GM19238 (cell line): ENCODE measurements around the gene DHX35.
"Not testable (repeated sequence)": the region's sequence is repeated elsewhere in the genome, so short reads cannot be mapped to it uniquely, and the experiment has no call there.

ENCODE experiments used
- DNase-seq: peaks from one replicate; pipeline ENCODE4 v3.0.0; 2011; ENCODE audit warnings: low spot score; ENCODE audit not compliant: insufficient read length

The DHX35 gene

DNA sequence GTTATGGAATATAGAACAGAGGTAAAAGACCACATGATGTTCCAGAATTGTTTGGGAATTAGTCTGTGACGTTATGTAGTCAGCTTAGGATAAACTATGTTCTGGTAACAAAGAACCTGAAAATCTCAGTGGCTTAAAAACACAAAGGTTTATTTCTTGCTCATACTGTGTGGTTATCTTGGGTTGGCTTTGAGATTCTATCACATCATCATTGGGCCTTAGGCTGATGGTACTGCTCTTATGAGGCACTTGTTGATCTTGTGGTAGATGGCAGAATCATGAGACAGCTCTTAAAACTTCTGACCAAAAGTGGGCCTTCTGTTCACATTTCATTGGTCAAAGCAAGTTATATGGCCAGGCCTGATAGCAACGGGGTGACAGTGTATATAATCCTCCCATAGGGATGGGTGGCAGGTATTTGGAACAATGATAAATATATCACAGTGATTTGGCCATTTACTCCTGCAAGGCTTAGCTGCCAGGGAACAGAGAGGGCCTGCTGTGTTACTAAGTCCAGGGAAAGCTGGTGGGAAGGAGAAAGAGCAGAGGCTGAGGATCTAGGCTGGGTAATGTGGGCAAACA, 13.5 kb downstream of the DHX35 start:
- DNase-seq = no peak

GRCh38 chr20:38979434-38979833, 17.3 kb downstream of the DHX35 start:
- DNase-seq = no peak

DNA sequence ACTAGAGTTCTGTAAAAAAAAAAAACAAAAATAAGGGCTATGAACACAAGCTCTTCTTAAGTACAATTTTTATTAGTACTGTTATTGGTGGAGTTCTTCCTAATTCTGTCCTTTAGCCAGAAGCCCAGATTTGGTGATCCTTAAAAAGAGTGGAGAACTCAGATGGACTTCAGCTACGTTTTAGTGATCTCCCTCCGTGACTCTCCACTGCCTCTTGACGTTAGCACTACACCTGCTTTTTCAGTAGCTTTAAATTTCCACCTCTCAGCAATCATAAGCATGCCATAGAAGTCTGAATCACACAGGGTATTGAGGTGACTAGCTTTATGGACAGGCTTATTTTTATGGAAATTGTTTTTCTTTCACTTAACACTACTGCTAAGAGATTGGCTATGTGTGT, 17.7 kb downstream of the DHX35 start:
- no peak for DNase-seq

GRCh38 chr20:38982291-38982690, 20.1 kb downstream of the DHX35 start:
- no peak for DNase-seq

DNA sequence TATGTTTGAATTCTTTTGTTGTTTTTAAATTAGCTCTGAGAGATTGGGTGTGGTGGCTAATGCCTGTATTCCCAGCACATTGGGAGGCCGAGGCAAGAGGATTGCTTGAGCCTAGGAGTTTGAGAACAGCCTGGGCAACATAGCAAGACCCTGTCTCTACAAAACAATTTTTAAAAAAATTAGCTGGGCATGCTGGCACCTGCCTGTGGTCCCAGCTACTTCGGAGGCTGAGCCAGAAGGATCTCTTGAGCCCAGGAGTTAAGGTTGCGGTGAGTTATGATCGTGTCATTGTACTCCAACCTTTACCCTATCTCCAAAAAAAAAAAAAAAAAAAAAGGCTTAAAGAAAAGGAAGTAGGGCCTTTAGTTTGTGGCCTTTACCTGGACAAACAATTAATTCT, 22.9 kb downstream of the DHX35 start:
- no peak for DNase-seq

DNA sequence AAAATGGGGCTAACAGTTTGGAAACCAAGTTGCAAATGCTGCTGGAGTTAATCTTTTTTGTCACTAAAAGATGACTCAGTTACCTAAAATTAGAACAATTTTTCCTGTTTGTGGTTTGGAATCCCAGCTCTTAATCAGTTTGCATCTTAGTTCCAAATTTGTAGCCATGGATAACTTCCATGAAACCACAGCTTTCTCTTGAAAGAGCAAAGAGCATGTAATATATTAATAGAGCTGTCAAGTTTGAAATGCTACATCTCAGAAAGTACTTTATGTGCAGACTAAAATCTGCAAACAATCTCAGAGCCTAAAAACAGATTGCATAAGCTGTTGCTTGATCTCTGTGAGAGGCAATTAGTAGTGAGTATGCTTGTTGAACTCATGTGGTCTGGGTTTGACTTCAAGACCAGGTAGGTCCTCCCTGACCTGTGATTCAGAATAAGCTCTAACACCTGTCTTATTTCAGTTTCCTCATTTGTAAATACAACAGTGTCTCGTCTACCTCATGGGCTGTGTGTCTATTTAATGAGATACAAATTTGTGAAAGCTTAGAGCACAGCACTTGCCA, 23.5 kb downstream of the DHX35 start:
- DNase-seq = no peak

DNA sequence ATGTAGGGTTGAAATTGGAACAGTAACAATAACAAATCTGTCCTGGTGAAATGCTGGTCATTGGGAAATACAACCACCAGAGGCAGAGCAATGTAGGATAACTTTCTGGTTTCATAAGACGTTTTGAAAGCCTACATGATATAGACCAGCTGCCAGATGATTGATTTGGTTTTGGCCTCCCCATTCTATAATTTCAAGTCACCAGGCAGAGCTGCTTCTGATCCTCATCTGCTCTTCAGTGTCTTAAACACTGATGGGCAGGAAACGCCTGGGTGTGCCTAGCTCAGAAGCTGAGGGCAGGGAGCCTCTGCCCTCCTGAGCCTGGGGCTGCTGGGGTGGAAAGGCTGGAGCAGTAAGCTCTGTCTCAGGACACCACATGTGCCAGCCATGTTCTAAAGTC, 24.5 kb downstream of the DHX35 start:
- DNase-seq = no peak

GRCh38 chr20:38987777-38988176, 25.6 kb downstream of the DHX35 start:
- peak; percentile 41 for DNase-seq

- no peak for DNase-seq
These were observed 28.6 kb downstream of the DHX35 start for GRCh38 chr20:38990728-38991127.

DNA sequence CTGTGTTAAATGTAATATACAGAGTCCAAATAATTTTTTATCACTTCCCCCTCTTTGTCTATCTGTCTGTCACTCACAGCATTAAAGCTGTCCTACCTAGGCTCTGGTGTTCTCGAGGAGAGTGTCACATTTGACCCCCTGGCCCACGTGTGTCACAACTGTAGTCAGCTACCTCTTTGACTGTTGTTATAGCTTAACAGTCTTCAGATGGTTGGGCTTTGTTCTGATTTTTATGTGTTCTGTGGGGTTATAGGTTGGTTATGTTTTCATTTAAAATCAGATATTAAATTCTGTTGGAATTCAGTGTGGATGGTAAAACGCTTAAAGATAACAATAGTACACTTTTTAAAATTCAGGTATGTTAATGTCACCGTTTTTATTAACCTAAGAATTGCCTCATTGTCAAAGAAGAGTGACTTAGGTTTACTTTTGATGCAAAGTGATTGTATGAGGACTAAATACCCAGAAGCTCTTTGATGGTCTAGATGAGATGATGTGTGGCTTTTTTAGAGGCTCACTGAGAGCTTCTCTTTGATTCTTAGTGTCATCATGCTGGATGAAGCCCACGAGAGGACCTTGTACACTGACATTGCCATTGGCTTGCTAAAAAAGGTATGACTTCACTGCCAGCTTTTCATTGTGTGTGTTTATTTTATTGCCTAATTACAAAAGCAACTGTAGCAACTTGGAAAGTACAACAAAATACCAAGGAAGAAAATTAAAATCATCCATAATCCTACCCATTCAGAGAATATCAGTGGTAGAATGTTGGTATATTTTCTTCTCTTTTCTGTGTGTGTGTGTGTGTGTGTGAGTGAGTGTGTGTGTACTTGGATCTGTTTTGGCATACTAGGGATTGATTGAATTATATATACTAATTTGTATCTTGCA, 29.9 kb downstream of the DHX35 start:
- DNase-seq = no peak

DNA sequence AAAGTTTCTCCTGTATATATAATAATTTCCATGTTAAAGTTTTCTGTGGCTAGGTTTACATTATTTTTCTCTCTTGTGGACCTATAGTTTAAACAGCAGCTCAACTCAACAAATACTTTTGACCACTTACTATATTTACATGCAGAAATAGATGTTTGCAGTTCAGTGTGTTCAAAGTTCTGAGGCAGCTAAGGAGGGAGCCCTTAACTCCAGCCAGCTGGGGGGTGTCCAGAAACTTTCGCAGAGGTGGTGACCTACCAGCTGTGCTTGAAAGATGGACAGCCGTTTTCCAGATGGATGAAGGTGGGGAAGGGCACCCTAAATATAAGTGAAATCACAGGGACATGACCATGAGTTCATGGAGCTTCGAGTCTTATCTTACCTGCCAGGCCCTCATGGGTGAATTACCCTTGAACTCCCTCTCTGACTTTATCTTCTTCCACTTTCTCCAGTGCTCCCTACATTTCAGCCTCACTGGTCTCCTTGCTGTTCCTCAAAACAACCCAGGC, 33.4 kb downstream of the DHX35 start:
- no peak for DNase-seq

GRCh38 chr20:38996866-38997265, 34.7 kb downstream of the DHX35 start:
- DNase-seq = not testable (repeated sequence)

GRCh38 chr20:38997622-38998021, 35.5 kb downstream of the DHX35 start:
- DNase-seq = peak; percentile 27

- no peak for DNase-seq
These were observed 37.1 kb downstream of the DHX35 start for GRCh38 chr20:38999217-38999616.

DNA sequence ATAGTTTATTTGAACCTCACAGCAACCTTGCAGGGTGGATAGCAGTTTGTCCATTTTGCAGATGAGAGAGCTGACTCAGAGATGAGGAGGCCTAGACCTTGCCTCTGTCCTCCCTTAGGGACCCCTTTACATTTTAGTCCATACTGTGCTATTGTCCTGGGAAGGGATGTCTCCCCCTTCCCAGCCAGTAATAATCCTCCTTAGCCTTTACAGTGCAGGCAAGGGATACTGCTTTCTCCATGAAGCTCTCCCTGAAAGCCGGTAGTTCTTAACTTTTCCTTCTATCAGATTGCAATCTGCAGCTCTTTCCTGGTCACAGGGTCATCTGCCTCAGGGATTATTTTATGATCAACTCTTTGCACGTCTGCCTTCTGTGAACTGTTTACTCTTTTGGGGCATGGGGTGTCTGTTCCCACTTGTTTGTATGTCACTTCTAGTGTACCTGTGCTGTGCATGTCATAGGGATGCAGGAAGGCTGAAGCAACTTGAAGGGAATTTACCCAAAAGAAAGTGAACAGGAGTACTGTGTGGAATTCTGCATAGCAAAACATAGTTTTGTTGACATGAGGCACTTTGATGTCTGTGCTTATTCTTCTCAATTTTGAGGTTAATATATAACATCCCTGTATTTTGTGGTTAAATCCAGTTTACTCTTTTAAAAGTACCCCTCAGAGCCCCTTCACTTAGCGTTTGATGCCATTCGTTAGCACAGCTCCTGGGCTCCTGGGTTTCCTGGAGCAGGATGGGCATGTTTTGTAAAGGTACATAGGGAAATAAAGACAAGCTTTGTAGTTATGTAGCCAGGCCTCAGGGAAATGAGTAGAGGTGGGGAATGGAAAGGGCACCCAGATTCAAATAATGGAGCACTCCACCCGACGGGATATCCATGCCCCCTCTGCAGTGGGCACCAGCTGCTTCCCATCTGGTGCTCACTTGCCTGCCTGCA, 38.1 kb downstream of the DHX35 start:
- no peak for DNase-seq

DNA sequence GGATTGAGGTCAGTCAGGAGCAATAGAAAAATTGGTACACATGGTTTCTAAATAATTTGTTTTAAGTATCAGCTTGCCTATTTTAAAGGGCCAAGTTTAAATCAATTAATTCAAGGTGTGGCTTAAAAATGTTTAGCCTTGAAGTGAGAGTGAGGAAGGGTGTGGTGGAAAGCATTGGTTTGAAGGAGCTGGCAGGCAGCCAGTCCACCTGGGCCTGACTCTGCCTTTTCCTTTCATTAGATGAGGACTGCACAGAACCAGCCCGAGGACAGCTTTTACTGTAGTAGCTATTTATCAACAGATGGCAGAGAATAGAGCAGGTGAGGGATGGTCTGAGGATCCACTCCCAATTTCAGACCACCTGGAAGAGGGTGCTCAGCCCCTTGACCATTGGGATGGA, 42.4 kb downstream of the DHX35 start:
- DNase-seq = no peak

DNA sequence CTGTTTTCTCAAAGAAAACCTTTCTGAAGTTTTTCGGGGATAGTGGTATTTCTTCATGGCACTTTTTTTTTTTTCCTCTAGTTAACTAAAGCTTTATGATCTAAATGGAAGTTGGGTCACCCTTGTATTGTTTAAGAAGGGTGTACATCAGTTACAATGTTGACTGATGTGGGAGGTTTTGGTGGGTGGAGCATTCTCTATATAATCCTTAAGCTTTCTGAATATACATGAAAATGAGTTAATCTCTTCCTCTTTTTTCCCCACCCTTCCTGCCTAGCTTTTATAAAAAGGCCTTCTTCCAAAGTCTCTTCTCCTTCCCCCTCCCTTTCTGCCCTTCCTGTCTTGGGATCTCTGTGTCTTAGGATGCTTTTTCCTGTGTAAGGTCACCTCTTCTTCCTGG, 47.2 kb downstream of the DHX35 start:
- no peak for DNase-seq

- no peak for DNase-seq
These were observed 48.4 kb downstream of the DHX35 start for GRCh38 chr20:39010496-39010895.

DNA sequence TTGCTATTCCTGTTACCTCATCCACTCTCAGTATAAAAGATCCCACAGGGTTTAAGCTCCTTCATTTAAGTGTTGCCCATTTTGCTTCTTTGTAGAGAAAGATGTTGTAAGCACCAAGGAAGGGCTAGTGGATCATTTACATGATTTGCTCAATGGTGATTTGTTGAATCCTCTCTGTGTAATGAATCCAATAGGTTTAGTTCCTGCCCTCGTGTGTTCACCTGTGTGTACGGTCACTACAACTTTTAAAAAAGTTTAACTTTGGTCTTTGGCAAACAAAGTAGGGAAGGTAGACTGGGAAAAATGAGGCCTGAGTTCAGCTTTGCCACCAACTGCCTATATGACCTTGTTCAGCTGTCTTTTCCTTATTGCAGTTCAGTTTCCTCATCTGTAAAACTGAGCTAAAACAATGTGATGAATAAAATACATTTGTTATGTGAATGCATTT, 51.5 kb downstream of the DHX35 start:
- DNase-seq = no peak

DNA sequence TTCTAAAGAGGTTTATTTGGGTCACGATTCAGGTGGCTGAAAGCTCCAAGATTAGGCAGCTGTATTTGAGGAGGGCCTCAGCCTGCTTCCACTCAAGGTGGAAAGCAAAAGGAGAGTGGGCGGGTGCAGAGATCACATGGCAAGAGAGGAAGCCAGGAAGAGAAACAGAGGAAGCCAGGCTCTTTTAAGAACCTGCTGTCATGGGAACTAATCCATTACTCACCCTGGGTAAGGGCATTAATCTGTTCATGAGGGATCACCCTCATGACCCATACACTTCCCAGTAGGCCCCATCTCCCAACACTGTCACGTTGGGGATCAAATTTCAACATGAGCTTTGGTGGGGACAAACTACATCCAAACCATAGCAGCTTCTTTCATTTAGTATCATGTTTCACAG, 53.9 kb downstream of the DHX35 start:
- no peak for DNase-seq

DNA sequence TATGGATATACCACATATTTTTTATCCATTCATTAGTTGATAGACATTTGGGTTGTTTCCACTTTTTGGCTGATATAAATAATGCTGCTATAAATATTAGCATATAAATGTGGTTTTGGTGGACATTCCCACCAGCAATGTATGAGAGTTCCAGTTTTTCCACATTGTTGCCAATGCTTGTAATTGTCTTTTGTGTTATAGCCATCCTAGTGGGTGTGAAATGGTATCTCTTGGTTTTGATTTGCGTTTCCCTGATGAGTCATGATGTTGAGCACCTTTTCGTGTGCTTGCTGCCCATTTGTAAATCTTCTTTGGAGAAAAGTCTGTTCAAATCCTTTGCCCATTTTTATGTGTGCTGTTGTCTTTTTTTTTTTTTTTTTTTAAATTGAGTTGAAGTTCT, 54.4 kb downstream of the DHX35 start:
- no peak for DNase-seq
